Measurements from ENCODE around the gene PRKG1.

- TF ChIP-seq, protein P1, sequence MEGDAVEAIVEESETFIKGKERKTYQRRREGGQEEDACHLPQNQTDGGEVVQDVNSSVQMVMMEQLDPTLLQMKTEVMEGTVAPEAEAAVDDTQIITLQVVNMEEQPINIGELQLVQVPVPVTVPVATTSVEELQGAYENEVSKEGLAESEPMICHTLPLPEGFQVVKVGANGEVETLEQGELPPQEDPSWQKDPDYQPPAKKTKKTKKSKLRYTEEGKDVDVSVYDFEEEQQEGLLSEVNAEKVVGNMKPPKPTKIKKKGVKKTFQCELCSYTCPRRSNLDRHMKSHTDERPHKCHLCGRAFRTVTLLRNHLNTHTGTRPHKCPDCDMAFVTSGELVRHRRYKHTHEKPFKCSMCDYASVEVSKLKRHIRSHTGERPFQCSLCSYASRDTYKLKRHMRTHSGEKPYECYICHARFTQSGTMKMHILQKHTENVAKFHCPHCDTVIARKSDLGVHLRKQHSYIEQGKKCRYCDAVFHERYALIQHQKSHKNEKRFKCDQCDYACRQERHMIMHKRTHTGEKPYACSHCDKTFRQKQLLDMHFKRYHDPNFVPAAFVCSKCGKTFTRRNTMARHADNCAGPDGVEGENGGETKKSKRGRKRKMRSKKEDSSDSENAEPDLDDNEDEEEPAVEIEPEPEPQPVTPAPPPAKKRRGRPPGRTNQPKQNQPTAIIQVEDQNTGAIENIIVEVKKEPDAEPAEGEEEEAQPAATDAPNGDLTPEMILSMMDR (IDR thresholded peaks at IDR 0.05) = no peak
- TF ChIP-seq POLR2AphosphoS5 (IDR thresholded peaks at IDR 0.05) = no peak
Observed at GRCh38 chr10:51124852-51125251, 50.6 kb downstream of the PRKG1 start.
